HG03457 (cell line): Measurements from ENCODE around the gene RAB34.

Experiments
- ATAC-seq: cut with Tn5 transposase; IDR thresholded peaks from one replicate; pipeline ENCODE4 v1.9.1; 2021; ENCODE audit warnings: moderate number of reproducible peaks; ENCODE audit not compliant: unreplicated experiment

Gene RAB34

GRCh38 chr17:28712705-28713415 lies 4.8 kb downstream of the RAB34 start:
- no peak for ATAC-seq

GRCh38 chr17:28712032-28712704 lies 5.5 kb downstream of the RAB34 start:
- no peak for ATAC-seq

- ATAC-seq: no peak
Observed at GRCh38 chr17:28711723-28712031, 6.0 kb downstream of the RAB34 start, which contains the start of gene PROCA1. PROCA1 (minus strand) TSS chr17:28711888; CDS start chr17:28711660, 228 bp downstream.

- ATAC-seq: no peak
Observed at GRCh38 chr17:28710861-28711722, 6.6 kb downstream of the RAB34 start.

- ATAC-seq: no peak
Observed at GRCh38 chr17:28707339-28707720, 10.3 kb downstream of the RAB34 start.

- no peak for ATAC-seq
Observed at GRCh38 chr17:28706471-28707338, 11.0 kb downstream of the RAB34 start.

GRCh38 chr17:28705728-28706334 lies 11.8 kb downstream of the RAB34 start:
- ATAC-seq: no peak

GRCh38 chr17:28705074-28705659 lies 12.5 kb downstream of the RAB34 start:
- no peak for ATAC-seq

- ATAC-seq: no peak
Observed at GRCh38 chr17:28704219-28704858, 13.3 kb downstream of the RAB34 start.

- ATAC-seq: no peak
Observed at GRCh38 chr17:28703552-28704218, 14.0 kb downstream of the RAB34 start.

GRCh38 chr17:28702752-28703150 lies 14.9 kb downstream of the RAB34 start:
- no peak for ATAC-seq

- no peak for ATAC-seq
Observed at GRCh38 chr17:28702026-28702751, 15.5 kb downstream of the RAB34 start.

GRCh38 chr17:28700830-28701492 lies 16.7 kb downstream of the RAB34 start:
- ATAC-seq: no peak

GRCh38 chr17:28700278-28700677 lies 17.4 kb downstream of the RAB34 start:
- no peak for ATAC-seq

GRCh38 chr17:28698253-28698941 lies 19.3 kb downstream of the RAB34 start:
- ATAC-seq: no peak

GRCh38 chr17:28693869-28694268 lies 23.8 kb downstream of the RAB34 start:
- no peak for ATAC-seq

- no peak for ATAC-seq
Observed at GRCh38 chr17:28689011-28689410, 28.7 kb downstream of the RAB34 start.
